NCI-H524 (cell line): ENCODE measurements around the gene PTGES3.
"Not testable (repeated sequence)": the region's sequence is repeated elsewhere in the genome, so short reads cannot be mapped to it uniquely, and the experiment has no call there.

Experiments
- DNase-seq, 2 experiments: peaks; one replicate each; lab custom pipeline; 2025; lab: John Stamatoyannopoulos, UW

Gene PTGES3

GRCh38 chr12:56688129-56688845 lies at the start of gene PTGES3:
TSS of gene PTGES3 (minus strand) at chr12:56688284. CDS start at chr12:56687999, 285 bp downstream.
- peak; percentile 91 to 95 for DNase-seq

GRCh38 chr12:56728139-56728861 lies 40.2 kb upstream of the PTGES3 start:
- no peak for DNase-seq

- DNase-seq, result not testable (repeated sequence)
Observed at GRCh38 chr12:56726196-56726675, 38.2 kb upstream of the PTGES3 start.

GRCh38 chr12:56725723-56726102 lies 37.6 kb upstream of the PTGES3 start:
- DNase-seq, result no peak

GRCh38 chr12:56724972-56725722 lies 37.1 kb upstream of the PTGES3 start, which contains the start of gene NACA:
TSS of gene NACA (minus strand) at chr12:56725299. CDS start at chr12:56724521, 778 bp downstream.
- peak; percentile 94 to 97 for DNase-seq

- peak in 1 of 2 experiments; percentile 32 for DNase-seq
Observed at GRCh38 chr12:56724701-56724971, 36.6 kb upstream of the PTGES3 start.

GRCh38 chr12:56723889-56724700 lies 36.0 kb upstream of the PTGES3 start:
- DNase-seq, result peak in 1 of 2 experiments; percentile 15

GRCh38 chr12:56723352-56723751 lies 35.3 kb upstream of the PTGES3 start:
- no peak for DNase-seq

- DNase-seq, result no peak
Observed at GRCh38 chr12:56722832-56723231, 34.7 kb upstream of the PTGES3 start.

GRCh38 chr12:56721721-56722120 lies 33.6 kb upstream of the PTGES3 start:
- no peak for DNase-seq

- DNase-seq, result no peak
Observed at GRCh38 chr12:56721216-56721615, 33.1 kb upstream of the PTGES3 start.

- DNase-seq, result no peak
Observed at GRCh38 chr12:56720731-56721151, 32.7 kb upstream of the PTGES3 start.

- DNase-seq, result no peak
Observed at GRCh38 chr12:56719056-56719455, 31.0 kb upstream of the PTGES3 start.

GRCh38 chr12:56718636-56719035 lies 30.6 kb upstream of the PTGES3 start:
- DNase-seq, result no peak

GRCh38 chr12:56718149-56718548 lies 30.1 kb upstream of the PTGES3 start:
- no peak for DNase-seq

- DNase-seq, result no peak
Observed at GRCh38 chr12:56716933-56717880, 29.1 kb upstream of the PTGES3 start.

GRCh38 chr12:56716458-56716857 lies 28.4 kb upstream of the PTGES3 start:
- no peak for DNase-seq

- no peak for DNase-seq
Observed at GRCh38 chr12:56715798-56716197, 27.7 kb upstream of the PTGES3 start.

- no peak for DNase-seq
Observed at GRCh38 chr12:56714431-56714929, 26.4 kb upstream of the PTGES3 start.

- DNase-seq, result no peak
Observed at GRCh38 chr12:56713345-56713744, 25.3 kb upstream of the PTGES3 start.
